Esophagus muscularis mucosa (tissue), 4 donors: ENCODE data around the gene BARX1. TPM values are rescaled to one million over a fixed set of nuclear protein-coding genes. Genes with fewer than 3 reads are reported as not detected.

ENCODE experiments used
- DNase-seq: peaks from one replicate; pipeline ENCODE4 v3.0.0-alpha.2; 2017; ENCODE audit errors: extremely low spot score
- H3K27ac ChIP-seq, 4 donors: fragments of 200-600 bp; sonication (generic); replicated peaks in 1 of 4; 1 replicate in 3 of 4; 2 replicates in 1 of 4; pipeline ENCODE4 v1.5.1; 2016 to 2019; ENCODE audit warnings: mild to moderate bottlenecking in 1 of 4
- H3K27me3 ChIP-seq, 4 donors: fragments of 200-600 bp; sonication (generic); one replicate each; pipeline versions ENCODE4 v1.5.1 to v1.6.0; 2016 to 2019
- H3K36me3 ChIP-seq, 4 donors: fragments of 200-600 bp; sonication (generic); one replicate each; pipeline ENCODE4 v1.5.1; 2016 to 2019
- H3K4me1 ChIP-seq, 4 donors: fragments of 200-600 bp; sonication (generic); one replicate each; pipeline ENCODE4 v1.5.1; 2016 to 2019
- H3K4me3 ChIP-seq, 4 donors: fragments of 200-600 bp; sonication (generic); 1 replicate in 2 of 4; 2 replicates in 2 of 4; pipeline ENCODE4 v1.5.1; 2016 to 2019; ENCODE audit warnings: mild to moderate bottlenecking in 4 of 4, moderate library complexity in 1 of 4
- H3K9me3 ChIP-seq, 4 donors: fragments of 200-600 bp; sonication (generic); 1 replicate in 3 of 4; 2 replicates in 1 of 4; pipeline ENCODE4 v1.5.1; 2016 to 2019
- EP300 ChIP-seq: sonication (generic); formaldehyde crosslinking; IDR thresholded peaks from one replicate; pipeline ENCODE4 v1.6.1; 2017; ENCODE audit warnings: antibody characterized with exemption
- POLR2A ChIP-seq: fragments of 450-650 bp; IDR thresholded peaks from one replicate; pipeline ENCODE4 v1.6.1; 2017; ENCODE audit warnings: antibody characterized with exemption, moderate library complexity, mild to moderate bottlenecking, low read depth
- POLR2AphosphoS5 ChIP-seq, 2 donors: sonication (generic); formaldehyde crosslinking; IDR thresholded peaks; one replicate each; pipeline ENCODE4 v1.6.1; 2017; ENCODE audit warnings: antibody characterized with exemption in 2 of 2
- WGBS: methylation state at CpG from one replicate; pipeline ENCODE4 v1.1.5; 2018; 5-methylcytosine and 5-hydroxymethylcytosine counted together
- intact Hi-C: fragments of 100-400 bp; cut with DNase I; formaldehyde crosslinking; loops from one replicate; pipeline ENCODE4 v1.15.1; 2023
- total RNA-seq, 4 donors: library from RNA; depleted of rRNA; stranded (reverse); fragments of >200 nt; gene quantifications; one replicate each; pipeline versions ENCODE4 v1.1.0 to v1.2.1, GENCODE V29; 2016
- TF ChIP-seq, protein P1 (sequence below), 3 experiments: fragments of 200-600 bp in 2 of 3; fragments of 450-650 bp in 1 of 3; sonication (generic) in 2 of 3; IDR thresholded peaks; one replicate each; pipeline ENCODE4 v1.5.1; 2017 to 2019; ENCODE audit warnings: antibody characterized with exemption in 3 of 3, mild to moderate bottlenecking in 2 of 3, moderate library complexity in 1 of 3

BARX1 gene
- total RNA-seq, 4 donors from 2014 or later, result 0.42 TPM; not detected in 3

DNA sequence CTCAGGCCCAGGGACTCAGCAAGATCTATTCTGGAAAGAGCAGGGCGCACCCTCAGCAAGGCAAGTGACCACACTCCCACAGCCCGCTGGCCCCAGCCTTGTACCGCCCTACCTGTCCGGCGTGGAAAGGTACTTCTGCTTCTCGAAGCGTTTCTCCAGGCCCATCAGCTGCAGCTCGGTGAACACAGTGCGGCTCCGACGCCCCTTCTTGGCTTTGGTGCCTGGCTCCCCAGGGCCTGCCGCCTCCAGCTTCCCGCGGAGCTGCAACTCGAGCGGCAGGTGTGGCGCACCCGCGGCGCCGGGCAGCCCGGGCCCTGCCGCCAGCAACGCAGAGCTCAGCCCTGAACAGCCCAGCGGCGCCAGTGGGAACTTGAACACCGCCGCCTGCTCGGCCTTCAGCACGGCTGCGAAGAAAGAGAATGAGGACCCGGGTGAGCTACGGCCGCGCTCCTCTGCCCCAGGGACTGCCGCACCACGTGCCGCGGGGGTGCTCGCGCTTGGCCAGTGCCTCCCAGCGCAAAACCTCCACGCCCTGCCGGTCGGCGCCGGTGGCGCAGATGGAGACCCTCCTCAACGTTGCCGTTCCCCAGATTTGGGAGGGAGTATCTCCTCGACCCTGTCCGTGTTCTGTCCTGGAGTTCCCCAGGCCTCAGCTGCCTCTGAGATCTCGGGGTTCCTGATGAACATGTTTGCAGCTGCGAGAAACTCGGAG is 2.2 kb downstream of the BARX1 start:
- H3K4me1 ChIP-seq, result peaks cover 46 to 74% (median 71%) of the 10 kb centered on the region in 4 donors
- peaks cover 0 to 9% (median 0%) of the 10 kb centered on the region in 4 donors for H3K9me3 ChIP-seq
- intact Hi-C loops, result no loop called here
- TF ChIP-seq POLR2A (no peak), POLR2AphosphoS5 (IDR thresholded peaks at IDR 0.05) (no peak), EP300 (no peak)
- TF ChIP-seq, protein P1, sequence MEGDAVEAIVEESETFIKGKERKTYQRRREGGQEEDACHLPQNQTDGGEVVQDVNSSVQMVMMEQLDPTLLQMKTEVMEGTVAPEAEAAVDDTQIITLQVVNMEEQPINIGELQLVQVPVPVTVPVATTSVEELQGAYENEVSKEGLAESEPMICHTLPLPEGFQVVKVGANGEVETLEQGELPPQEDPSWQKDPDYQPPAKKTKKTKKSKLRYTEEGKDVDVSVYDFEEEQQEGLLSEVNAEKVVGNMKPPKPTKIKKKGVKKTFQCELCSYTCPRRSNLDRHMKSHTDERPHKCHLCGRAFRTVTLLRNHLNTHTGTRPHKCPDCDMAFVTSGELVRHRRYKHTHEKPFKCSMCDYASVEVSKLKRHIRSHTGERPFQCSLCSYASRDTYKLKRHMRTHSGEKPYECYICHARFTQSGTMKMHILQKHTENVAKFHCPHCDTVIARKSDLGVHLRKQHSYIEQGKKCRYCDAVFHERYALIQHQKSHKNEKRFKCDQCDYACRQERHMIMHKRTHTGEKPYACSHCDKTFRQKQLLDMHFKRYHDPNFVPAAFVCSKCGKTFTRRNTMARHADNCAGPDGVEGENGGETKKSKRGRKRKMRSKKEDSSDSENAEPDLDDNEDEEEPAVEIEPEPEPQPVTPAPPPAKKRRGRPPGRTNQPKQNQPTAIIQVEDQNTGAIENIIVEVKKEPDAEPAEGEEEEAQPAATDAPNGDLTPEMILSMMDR (IDR thresholded peaks at IDR 0.05), result no peak
- DNase-seq, result no peak
- peak overlapping the region in 3 of 4 donors; percentile 0 to 25 (median 21) for H3K4me3 ChIP-seq
- no peak overlapping the region for H3K27ac ChIP-seq
- no peaks in the 10 kb centered on the region for H3K36me3 ChIP-seq
- WGBS, result 10% methylated on average over 5 of the region's 55 CpGs
- H3K27me3 ChIP-seq, result peaks cover 34 to 98% (median 92%) of the 10 kb centered on the region in 4 donors

DNA sequence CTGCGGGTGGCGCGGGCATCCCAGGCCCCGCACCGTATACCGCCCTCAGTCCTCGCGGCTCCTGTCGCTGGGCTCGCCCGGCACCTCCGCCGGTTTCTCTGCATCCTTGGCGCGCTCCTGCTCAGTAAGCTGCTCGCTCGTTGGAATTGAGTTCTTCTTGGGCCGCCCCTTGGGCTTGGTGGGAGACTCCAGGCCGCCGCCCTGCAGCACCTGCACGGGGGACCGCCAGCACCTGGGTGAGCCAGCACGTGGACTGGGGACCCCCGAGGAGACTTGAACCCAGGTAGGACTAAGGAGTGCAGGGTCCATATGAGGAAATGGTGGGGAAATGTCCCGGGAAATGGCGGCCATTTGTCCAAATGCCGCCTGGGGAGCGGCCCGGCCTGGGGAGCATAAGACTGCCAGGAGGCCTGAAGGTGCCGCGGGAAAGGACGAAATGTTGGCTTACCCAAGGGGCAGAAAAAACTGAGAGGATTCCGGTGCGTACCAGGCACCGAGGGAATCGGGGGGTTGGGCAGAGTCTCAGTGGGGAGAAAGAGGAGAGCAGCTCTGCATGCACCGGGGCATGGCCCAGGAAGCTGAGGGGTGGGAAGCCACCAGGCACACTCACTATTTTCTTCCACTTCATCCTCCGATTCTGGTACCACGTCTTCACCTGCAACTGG is 2.9 kb downstream of the BARX1 start:
- intact Hi-C loops, result no loop called here
- TF ChIP-seq EP300 (no peak), POLR2AphosphoS5 (IDR thresholded peaks at IDR 0.05) (no peak), POLR2A (no peak)
- TF ChIP-seq, protein P1 (IDR thresholded peaks at IDR 0.05), result no peak
- Histone ChIP-seq H3K9me3 (peaks cover 0 to 9% (median 0%) of the 10 kb centered on the region in 4 donors), H3K4me3 (peak overlapping the region; percentile 52 to 67 (median 55)), H3K4me1 (peaks cover 46 to 76% (median 71%) of the 10 kb centered on the region in 4 donors), H3K27me3 (peaks cover 34 to 98% (median 92%) of the 10 kb centered on the region in 4 donors), H3K27ac (no peak overlapping the region), H3K36me3 (no peaks in the 10 kb centered on the region)
- WGBS, result 5% methylated on average over 16 of the region's 39 CpGs
- no peak for DNase-seq

DNA sequence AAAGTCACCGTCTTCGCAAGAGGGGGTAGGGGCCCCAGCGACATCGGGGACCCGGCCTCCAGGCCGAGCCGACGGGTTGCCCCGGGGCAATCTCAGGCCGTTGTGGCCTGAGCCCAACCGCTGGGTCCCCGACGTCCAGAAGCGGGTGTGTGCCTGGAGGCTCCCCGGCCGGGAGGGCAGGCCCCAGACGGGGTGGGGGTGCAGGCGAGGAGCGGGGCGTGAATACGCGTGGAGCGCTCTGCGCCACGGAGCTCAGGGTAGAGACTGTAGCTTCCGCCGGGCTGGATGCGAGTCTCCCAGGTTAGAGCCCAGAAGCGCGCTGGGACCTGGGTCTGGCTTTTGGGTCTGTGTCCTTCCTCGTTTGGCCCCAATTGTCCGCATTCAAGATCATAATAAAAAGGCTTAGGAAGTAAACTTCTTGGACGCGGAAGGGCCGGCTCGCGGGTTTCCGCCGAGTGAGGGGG is 3.5 kb downstream of the BARX1 start:
- Histone ChIP-seq H3K4me1 (peaks cover 46 to 77% (median 71%) of the 10 kb centered on the region in 4 donors), H3K27ac (no peak overlapping the region), H3K4me3 (peak overlapping the region; percentile 52 to 67 (median 55)), H3K36me3 (no peaks in the 10 kb centered on the region), H3K9me3 (peaks cover 0 to 9% (median 0%) of the 10 kb centered on the region in 4 donors), H3K27me3 (peaks cover 34 to 98% (median 91%) of the 10 kb centered on the region in 4 donors)
- no peak for DNase-seq
- intact Hi-C loops, result no loop called here
- TF ChIP-seq POLR2A (no peak), EP300 (no peak), POLR2AphosphoS5 (IDR thresholded peaks at IDR 0.05) (no peak)
- TF ChIP-seq, protein P1 (IDR thresholded peaks at IDR 0.05), result no peak
- no CpG with 5 or more reads among the region's 39 CpGs for WGBS

DNA sequence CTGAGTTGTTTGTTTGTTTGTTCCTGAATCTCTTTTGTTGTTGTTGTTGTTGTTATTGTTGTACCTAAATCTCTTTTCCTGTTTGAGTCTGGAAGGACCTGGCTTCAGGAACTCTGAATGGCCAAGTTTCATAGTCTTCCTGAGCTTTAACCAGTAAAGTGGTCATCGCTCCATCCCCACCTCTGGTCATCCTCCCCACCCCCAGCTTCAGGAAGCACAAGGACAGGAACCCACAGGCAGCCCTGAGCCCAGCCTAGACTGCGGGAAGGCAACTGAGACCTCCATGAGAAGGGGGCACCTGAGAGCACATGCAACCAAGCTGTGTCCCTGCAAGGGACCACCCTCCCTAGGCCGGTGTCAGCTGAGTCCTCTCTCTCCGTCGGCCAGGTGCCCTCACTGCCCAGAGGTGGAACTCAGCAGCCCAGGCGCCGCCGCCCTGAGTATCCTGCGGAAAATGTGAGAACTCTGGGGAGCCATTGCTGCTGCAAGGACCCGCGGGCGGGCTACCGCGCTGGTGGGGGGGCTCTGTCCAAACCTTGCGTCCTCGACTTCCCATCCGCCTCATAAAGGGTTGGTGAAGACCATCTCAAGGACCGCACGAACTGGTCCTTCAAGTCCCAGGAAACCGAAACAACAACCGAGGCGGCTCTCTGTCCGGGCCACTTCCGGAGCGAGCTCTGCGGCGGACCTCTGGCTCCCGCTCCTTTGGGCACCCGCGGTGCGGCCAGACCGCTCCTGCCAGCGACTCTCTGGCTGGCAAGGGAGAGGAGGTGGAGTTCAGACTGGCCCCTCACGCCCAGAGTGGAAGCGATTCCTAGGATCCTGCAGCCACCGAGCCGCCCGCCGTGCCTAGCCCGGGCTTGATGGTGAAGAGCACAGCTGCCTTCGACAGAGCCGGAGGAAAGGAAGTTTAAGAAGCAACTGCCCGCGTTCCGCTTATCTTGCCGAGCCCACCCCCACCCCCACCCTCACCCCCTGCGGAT is 4.2 kb downstream of the BARX1 start:
- Histone ChIP-seq H3K9me3 (peaks cover 0 to 9% (median 0%) of the 10 kb centered on the region in 4 donors), H3K27me3 (peaks cover 32 to 98% (median 91%) of the 10 kb centered on the region in 4 donors), H3K27ac (no peak overlapping the region), H3K4me1 (peaks cover 47 to 79% (median 74%) of the 10 kb centered on the region in 4 donors), H3K36me3 (no peaks in the 10 kb centered on the region), H3K4me3 (peak overlapping the region; percentile 52 to 67 (median 55))
- intact Hi-C loops, result no loop called here
- WGBS, result 4% methylated on average over 8 of the region's 47 CpGs
- DNase-seq, result no peak
- no peak for TF ChIP-seq EP300
- TF ChIP-seq POLR2AphosphoS5 (IDR thresholded peaks at IDR 0.05), result no peak
- TF ChIP-seq POLR2A, result no peak
- TF ChIP-seq, protein P1 (IDR thresholded peaks at IDR 0.05), result no peak
